Lower lobe of right lung (tissue), 2 donors: ENCODE measurements around the gene ATMIN. TPM values are rescaled to one million over a fixed set of nuclear protein-coding genes. Genes with fewer than 3 reads are reported as not detected.

ENCODE experiments used
- ATAC-seq, 2 donors: fragments of 200-7000 bp; cut with Tn5 transposase; one replicate each; pipeline ENCODE4 v1.9.1; 2020 to 2022; ENCODE audit warnings: mild to moderate bottlenecking in 2 of 2, moderate library complexity in 2 of 2
- DNase-seq: peaks from one replicate; pipeline ENCODE4 v3.0.0-alpha.2; 2020
- H3K27ac ChIP-seq: fragments of 200-600 bp; one replicate; pipeline ENCODE4 v1.8.0; 2022
- H3K27me3 ChIP-seq: fragments of 200-600 bp; one replicate; pipeline ENCODE4 v1.8.0; 2022; ENCODE audit warnings: low read depth
- H3K36me3 ChIP-seq: fragments of 200-600 bp; one replicate; pipeline ENCODE4 v1.8.0; 2022; ENCODE audit warnings: mild to moderate bottlenecking
- H3K4me1 ChIP-seq: fragments of 200-600 bp; one replicate; pipeline ENCODE4 v1.8.0; 2022
- H3K4me3 ChIP-seq: fragments of 200-600 bp; one replicate; pipeline ENCODE4 v1.8.0; 2022; ENCODE audit warnings: mild to moderate bottlenecking
- H3K9me3 ChIP-seq: fragments of 200-600 bp; one replicate; pipeline ENCODE4 v1.8.0; 2022
- intact Hi-C: fragments of 100-400 bp; cut with DNase I; formaldehyde crosslinking; loops from one replicate; pipeline ENCODE4 v1.11.0; 2022
- total RNA-seq: library from RNA; stranded (reverse); fragmentation: NEBNext Ultra II Directional; extraction: Animal tissue kit (Norgen Biotek cat#: 25700); gene quantifications from one replicate; pipeline ENCODE4 v1.2.1, GENCODE V29; 2021
- TF ChIP-seq, protein P1 (sequence below): fragments of 200-600 bp; IDR thresholded peaks from one replicate; pipeline ENCODE4 v1.8.0; 2022; ENCODE audit warnings: antibody characterized with exemption, mild to moderate bottlenecking
- donor health status: DM: no; HTN: yes; CAD: no; lungs with severe emphysema.

ATMIN gene
- total RNA-seq, 1 donor from 2014 or later, result 29.7 TPM

DNA sequence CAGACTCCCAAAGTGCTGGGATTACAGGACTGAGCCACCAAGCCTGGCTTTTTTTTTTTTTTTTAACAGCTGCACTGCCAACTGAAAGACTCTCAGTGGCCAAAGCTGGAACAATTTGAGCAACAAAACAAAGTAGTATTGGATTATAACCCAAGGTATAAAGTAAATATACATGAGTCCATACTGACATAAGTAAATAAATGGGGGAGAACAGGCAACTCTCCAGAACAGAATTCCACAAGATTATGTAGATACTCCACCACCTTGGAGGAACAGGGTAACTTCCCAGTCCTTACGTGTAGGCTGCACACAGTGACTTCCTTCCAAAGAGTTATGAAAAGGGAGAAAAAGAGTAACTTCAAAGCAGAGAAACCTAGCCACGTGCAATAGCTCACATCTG, 44.7 kb upstream of the ATMIN start:
- no peak for ATAC-seq
- intact Hi-C loops, result no loop called here

DNA sequence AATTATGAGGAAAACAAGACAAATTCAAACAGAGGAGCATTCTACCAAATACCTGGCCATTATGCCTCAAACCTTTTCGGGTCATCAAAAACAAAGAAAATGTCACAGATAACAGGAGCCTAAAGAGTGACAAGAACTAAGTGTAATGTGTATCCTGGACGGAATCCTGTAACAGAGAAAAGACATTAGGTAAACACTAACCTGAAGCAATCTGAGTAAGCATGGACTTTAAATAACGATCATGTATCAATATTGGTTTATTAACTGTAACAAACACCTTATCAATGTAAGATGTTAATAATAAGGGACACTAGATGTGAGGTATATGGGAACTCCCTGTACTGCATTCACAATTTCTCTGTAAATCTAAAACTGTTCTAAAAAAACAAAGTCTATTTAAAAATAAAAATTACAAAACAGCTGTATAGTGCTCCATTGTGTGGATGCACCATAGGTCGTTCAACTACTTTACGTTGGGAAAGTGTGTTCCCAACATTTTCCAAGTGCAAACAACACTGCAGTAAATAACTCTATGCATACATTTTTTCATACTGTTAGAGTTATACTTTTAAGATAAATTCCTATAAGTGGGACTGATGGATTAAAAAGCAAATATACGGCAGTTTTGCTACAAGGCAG, 43.7 kb upstream of the ATMIN start:
- intact Hi-C loops, result no loop called here
- no peak for DNase-seq
- H3K4me3 ChIP-seq, result no peak overlapping the region
- H3K9me3 ChIP-seq, result no peaks in the 10 kb centered on the region
- H3K27me3 ChIP-seq, result no peaks in the 10 kb centered on the region
- TF ChIP-seq, protein P1, sequence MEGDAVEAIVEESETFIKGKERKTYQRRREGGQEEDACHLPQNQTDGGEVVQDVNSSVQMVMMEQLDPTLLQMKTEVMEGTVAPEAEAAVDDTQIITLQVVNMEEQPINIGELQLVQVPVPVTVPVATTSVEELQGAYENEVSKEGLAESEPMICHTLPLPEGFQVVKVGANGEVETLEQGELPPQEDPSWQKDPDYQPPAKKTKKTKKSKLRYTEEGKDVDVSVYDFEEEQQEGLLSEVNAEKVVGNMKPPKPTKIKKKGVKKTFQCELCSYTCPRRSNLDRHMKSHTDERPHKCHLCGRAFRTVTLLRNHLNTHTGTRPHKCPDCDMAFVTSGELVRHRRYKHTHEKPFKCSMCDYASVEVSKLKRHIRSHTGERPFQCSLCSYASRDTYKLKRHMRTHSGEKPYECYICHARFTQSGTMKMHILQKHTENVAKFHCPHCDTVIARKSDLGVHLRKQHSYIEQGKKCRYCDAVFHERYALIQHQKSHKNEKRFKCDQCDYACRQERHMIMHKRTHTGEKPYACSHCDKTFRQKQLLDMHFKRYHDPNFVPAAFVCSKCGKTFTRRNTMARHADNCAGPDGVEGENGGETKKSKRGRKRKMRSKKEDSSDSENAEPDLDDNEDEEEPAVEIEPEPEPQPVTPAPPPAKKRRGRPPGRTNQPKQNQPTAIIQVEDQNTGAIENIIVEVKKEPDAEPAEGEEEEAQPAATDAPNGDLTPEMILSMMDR, result no peak
- H3K36me3 ChIP-seq, result no peaks in the 10 kb centered on the region
- no peak for ATAC-seq
- no peak overlapping the region for H3K27ac ChIP-seq
- peaks cover 1% of the 10 kb centered on the region for H3K4me1 ChIP-seq

More for the DNA sequence above, 44.7 kb upstream of the ATMIN start:
- H3K4me3 ChIP-seq, result no peak overlapping the region
- H3K9me3 ChIP-seq, result no peaks in the 10 kb centered on the region
- no peaks in the 10 kb centered on the region for H3K4me1 ChIP-seq
- H3K27ac ChIP-seq, result no peak overlapping the region
- no peak for DNase-seq
- H3K36me3 ChIP-seq, result no peaks in the 10 kb centered on the region
- TF ChIP-seq, protein P1, result no peak
- H3K27me3 ChIP-seq, result no peaks in the 10 kb centered on the region

DNA sequence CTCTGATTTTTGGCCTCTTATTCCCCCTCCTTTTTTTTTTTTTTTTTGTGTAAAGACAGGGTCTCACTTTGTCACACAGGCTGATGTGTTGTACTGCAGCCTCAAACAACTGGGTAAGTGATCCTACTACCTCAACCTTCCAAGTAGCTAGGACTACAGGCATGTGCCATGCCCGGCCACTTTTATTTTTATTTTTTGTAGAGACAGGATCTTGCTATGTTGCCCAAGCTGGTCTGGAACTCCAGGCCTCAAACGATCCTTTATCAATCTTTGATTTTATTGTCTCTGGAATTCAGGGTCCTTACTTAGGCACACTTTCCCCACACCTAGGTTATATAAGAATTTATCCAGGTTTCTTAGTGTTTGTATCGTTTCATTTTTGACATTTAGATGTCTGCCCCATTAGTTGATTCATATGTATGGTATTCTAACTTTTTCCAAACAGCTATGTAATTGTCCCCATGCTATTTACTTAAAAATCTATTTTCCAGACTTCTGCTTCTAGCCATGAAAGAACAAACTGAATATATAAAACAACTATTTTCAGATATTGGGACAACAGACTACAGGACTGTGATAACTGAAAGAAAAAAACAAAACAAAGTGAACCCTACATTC, 42.9 kb upstream of the ATMIN start:
- no peak overlapping the region for H3K27ac ChIP-seq

DNA sequence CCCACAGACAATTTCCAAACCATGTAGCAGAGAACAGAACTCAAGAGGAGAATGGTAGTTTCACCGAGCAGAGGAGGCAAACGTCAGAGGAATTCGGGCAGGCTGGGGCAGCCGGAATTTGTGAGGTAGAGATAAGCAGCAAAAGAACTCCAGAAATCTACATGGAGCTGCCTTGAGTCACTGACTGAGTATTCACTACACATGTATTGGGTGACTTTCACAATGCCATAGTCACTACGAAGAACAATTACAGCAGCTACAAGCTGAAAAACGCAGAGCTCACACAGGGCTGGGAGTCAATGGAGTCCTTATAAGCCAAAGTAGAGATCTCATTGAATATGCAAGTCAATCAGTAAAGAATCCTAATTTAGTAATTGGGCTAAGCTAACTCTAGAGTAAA, 42.3 kb upstream of the ATMIN start:
- H3K27me3 ChIP-seq, result no peaks in the 10 kb centered on the region
- H3K36me3 ChIP-seq, result no peaks in the 10 kb centered on the region
- H3K9me3 ChIP-seq, result no peaks in the 10 kb centered on the region
- TF ChIP-seq, protein P1, result no peak
- intact Hi-C loops, result no loop called here
- H3K27ac ChIP-seq, result no peak overlapping the region
- no peak overlapping the region for H3K4me3 ChIP-seq
- peaks cover 11% of the 10 kb centered on the region for H3K4me1 ChIP-seq
- peak in 1 of 2 donors; percentile 90 for ATAC-seq
- DNase-seq, result no peak

More for the DNA sequence above, 42.9 kb upstream of the ATMIN start:
- no peaks in the 10 kb centered on the region for H3K27me3 ChIP-seq
- H3K4me1 ChIP-seq, result peaks cover 9% of the 10 kb centered on the region
- no peaks in the 10 kb centered on the region for H3K36me3 ChIP-seq
- H3K4me3 ChIP-seq, result no peak overlapping the region
- TF ChIP-seq, protein P1, result no peak
- no peaks in the 10 kb centered on the region for H3K9me3 ChIP-seq
- intact Hi-C loops, result no loop called here
- no peak for DNase-seq
- ATAC-seq, result no peak

DNA sequence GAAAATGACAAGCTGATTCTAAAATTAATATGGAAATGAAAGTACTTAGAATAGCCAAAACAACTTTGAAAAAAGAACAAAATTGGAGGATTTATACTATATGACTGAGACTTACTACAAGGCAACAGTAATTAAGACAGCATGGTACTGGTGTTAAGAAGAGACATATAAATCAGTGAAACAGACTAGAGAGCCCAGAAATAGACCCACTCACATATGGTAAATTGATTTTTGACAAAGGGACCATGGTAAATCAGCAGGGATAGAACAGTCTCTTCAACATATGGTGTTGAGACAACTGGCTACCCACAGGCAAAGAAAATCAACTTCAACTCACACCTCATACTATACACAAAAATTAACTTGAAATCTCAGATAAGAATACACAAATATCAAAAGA, 41.8 kb upstream of the ATMIN start:
- Histone ChIP-seq H3K4me3 (no peak overlapping the region), H3K27ac (no peak overlapping the region), H3K27me3 (no peaks in the 10 kb centered on the region), H3K36me3 (no peaks in the 10 kb centered on the region), H3K4me1 (peaks cover 11% of the 10 kb centered on the region), H3K9me3 (no peaks in the 10 kb centered on the region)
- DNase-seq, result no peak
- intact Hi-C loops, result no loop called here
- TF ChIP-seq, protein P1, result no peak
- ATAC-seq, result no peak
